OCI-LY3 (cell line): ENCODE results near the gene FAT1.

Experiments used
- CTCF ChIP-seq: fragments of 200-600, 300-600 bp; sonication (generic); IDR thresholded peaks from 2 replicates; pipeline ENCODE4 v1.5.1; 2014; ENCODE audit warnings: antibody characterized with exemption, low read length, low read depth
- EZH2phosphoT487 ChIP-seq: fragments of 200-600 bp; shearing (Covaris generic); IDR thresholded peaks from 2 replicates; pipeline ENCODE4 v1.6.1; 2018; ENCODE audit warnings: antibody characterized with exemption, mixed run types, low read depth

- TF ChIP-seq CTCF (no peak), EZH2phosphoT487 (no peak)
Observed at GRCh38 chr4:186666750-186667149, 56.9 kb downstream of the FAT1 start.
